NOMO-1 treated with DMSO at 0.1 percent for 48 hours (cell line): Measurements from ENCODE around the gene VSNL1.

Source experiments
- DNase-seq: peaks from one replicate; lab custom pipeline; 2025; ENCODE audit not compliant: unreplicated experiment; lab: John Stamatoyannopoulos, UW

VSNL1 gene

GRCh38 chr2:17610521-17610920, 70.0 kb downstream of the VSNL1 start:
- no peak for DNase-seq

GRCh38 chr2:17611036-17611435, 70.5 kb downstream of the VSNL1 start:
- no peak for DNase-seq

- no peak for DNase-seq
These were observed 73.9 kb downstream of the VSNL1 start for GRCh38 chr2:17614174-17614930.

GRCh38 chr2:17615147-17615546, 74.7 kb downstream of the VSNL1 start:
- DNase-seq, result no peak

- no peak for DNase-seq
These were observed 75.3 kb downstream of the VSNL1 start for GRCh38 chr2:17615728-17616351.

- DNase-seq, result no peak
These were observed 75.9 kb downstream of the VSNL1 start for GRCh38 chr2:17616405-17616804.

- DNase-seq, result no peak
These were observed 77.0 kb downstream of the VSNL1 start for GRCh38 chr2:17617516-17617915.

GRCh38 chr2:17617955-17618354, 77.5 kb downstream of the VSNL1 start:
- DNase-seq, result no peak

GRCh38 chr2:17620280-17620679, 79.8 kb downstream of the VSNL1 start:
- DNase-seq, result no peak

- no peak for DNase-seq
These were observed 80.3 kb downstream of the VSNL1 start for GRCh38 chr2:17620841-17621240.

GRCh38 chr2:17621781-17622180, 81.3 kb downstream of the VSNL1 start:
- no peak for DNase-seq

GRCh38 chr2:17625446-17625845, 85.0 kb downstream of the VSNL1 start:
- DNase-seq, result no peak

GRCh38 chr2:17626986-17627385, 86.5 kb downstream of the VSNL1 start:
- DNase-seq, result no peak

- no peak for DNase-seq
These were observed 86.9 kb downstream of the VSNL1 start for GRCh38 chr2:17627434-17627833.

GRCh38 chr2:17628349-17629261, 88.1 kb downstream of the VSNL1 start:
- DNase-seq, result no peak

- no peak for DNase-seq
These were observed 89.6 kb downstream of the VSNL1 start for GRCh38 chr2:17630089-17630488.

- DNase-seq, result no peak
These were observed 94.5 kb downstream of the VSNL1 start for GRCh38 chr2:17634997-17635396.

GRCh38 chr2:17636257-17636656, 95.8 kb downstream of the VSNL1 start:
- DNase-seq, result no peak

- no peak for DNase-seq
These were observed 96.8 kb downstream of the VSNL1 start for GRCh38 chr2:17637131-17637906.

- no peak for DNase-seq
These were observed 97.8 kb downstream of the VSNL1 start for GRCh38 chr2:17638196-17638743.

- DNase-seq, result no peak
These were observed 99.9 kb downstream of the VSNL1 start for GRCh38 chr2:17640406-17640805.
